ENCODE results near the gene SLC6A18. TPM values are rescaled to one million over a fixed set of nuclear protein-coding genes. Genes with fewer than 3 reads are reported as not detected.
"Not testable (repeated sequence)": the region's sequence is repeated elsewhere in the genome, so short reads cannot be mapped to it uniquely, and the experiment has no call there.

SLC6A18 gene
- total RNA-seq, 2 donors from 2014 or later = 0.27 TPM; not detected in 1

- Histone ChIP-seq H3K36me3 (no peaks in the 10 kb centered on the region), H3K27ac (no peak overlapping the region), H3K27me3 (no peaks in the 10 kb centered on the region), H3K4me1 (no peaks in the 10 kb centered on the region), H3K4me3 (no peak overlapping the region), H3K9me3 (no peaks in the 10 kb centered on the region), H3K9ac (ENCODE audit: low read depth in 2 of 2, low read length in 2 of 2) (no peak overlapping the region)
- intact Hi-C loops (cut with DNase I) = no loop called here
- no peak for DNase-seq
- TF ChIP-seq CTCF (IDR thresholded peaks at IDR 0.05) = no peak
These were observed 37.2 kb downstream of the SLC6A18 start for GRCh38 chr5:1262381-1262780.

GRCh38 chr5:1264211-1264610 is 39.0 kb downstream of the SLC6A18 start:
- Histone ChIP-seq H3K4me1 (no peaks in the 10 kb centered on the region), H3K9me3 (no peaks in the 10 kb centered on the region), H3K36me3 (no peaks in the 10 kb centered on the region), H3K27ac (no peak overlapping the region), H3K27me3 (no peaks in the 10 kb centered on the region), H3K4me3 (no peak overlapping the region), H3K9ac (ENCODE audit: low read depth in 2 of 2, low read length in 2 of 2) (no peak overlapping the region)
- TF ChIP-seq CTCF (IDR thresholded peaks at IDR 0.05) = no peak
- DNase-seq = no peak
- intact Hi-C loops (cut with DNase I) = no loop called here

GRCh38 chr5:1265026-1265425 is 39.8 kb downstream of the SLC6A18 start:
- intact Hi-C loops (cut with DNase I) = no loop called here
- H3K36me3 ChIP-seq = no peaks in the 10 kb centered on the region
- no peak overlapping the region for H3K9ac ChIP-seq (ENCODE audit: low read depth in 2 of 2, low read length in 2 of 2)
- no peak for TF ChIP-seq CTCF (IDR thresholded peaks at IDR 0.05)
- no peak for DNase-seq
- no peak overlapping the region for H3K27ac ChIP-seq
- no peaks in the 10 kb centered on the region for H3K4me1 ChIP-seq
- no peaks in the 10 kb centered on the region for H3K9me3 ChIP-seq
- no peaks in the 10 kb centered on the region for H3K27me3 ChIP-seq
- no peak overlapping the region for H3K4me3 ChIP-seq

DNA sequence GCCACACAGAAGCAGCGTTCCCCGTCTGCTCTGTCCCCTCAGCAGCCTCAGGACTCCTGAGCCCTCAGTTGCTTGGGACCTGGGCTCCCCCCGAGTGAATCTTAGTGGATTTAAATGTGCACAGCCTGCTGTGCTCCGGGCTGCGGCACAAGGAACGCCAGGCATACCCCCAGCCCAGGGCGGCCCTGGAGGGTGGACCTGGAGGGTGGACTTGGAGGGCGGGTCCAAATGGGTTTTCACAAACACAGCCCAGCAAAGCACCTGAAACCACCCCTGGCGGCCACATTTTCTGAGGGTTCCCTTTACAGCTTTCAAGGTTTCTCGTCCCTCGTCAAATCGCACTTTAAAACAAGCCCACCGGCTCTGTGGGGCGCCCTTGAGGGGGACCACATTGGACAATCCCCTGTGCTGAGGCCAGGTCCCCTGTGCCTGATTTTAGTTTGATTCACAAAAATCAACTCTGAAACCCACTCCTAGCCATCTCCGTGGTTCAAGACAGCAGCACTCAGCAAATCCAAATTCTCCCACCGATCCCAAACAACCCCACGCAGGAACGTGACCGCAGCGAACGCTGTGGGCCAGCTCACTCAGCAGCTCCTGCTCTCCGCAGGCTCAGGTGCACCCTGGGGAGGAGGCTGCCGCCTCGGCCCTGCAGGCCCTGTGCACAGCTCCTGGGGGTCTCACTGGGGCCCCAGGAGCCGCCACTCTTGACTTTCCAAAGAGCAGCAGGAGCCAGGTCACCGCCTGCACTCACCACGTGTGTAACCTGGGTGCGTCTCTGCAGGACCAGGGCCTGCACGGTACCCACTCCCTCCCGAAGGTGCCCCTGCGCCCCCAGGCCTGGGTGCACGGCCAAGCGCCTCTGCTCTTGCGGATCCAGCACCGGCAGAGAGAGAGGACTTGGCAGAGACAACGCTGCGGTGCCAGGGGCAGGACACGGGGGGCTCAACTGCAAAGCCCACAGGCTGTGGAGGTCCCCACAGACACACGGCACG is 40.6 kb downstream of the SLC6A18 start:
- H3K9me3 ChIP-seq = no peaks in the 10 kb centered on the region
- no peaks in the 10 kb centered on the region for H3K27me3 ChIP-seq
- no peak overlapping the region for H3K27ac ChIP-seq
- no peak for DNase-seq
- intact Hi-C loops (cut with DNase I) = no loop called here
- H3K36me3 ChIP-seq = no peaks in the 10 kb centered on the region
- H3K4me1 ChIP-seq = no peaks in the 10 kb centered on the region
- TF ChIP-seq CTCF (IDR thresholded peaks at IDR 0.05) = no peak
- no peak overlapping the region for H3K9ac ChIP-seq (ENCODE audit: low read depth in 2 of 2, low read length in 2 of 2)
- H3K4me3 ChIP-seq = no peak overlapping the region

- DNase-seq = no peak
- H3K27ac ChIP-seq = no peak overlapping the region
These were observed 41.6 kb downstream of the SLC6A18 start for GRCh38 chr5:1266791-1267190.

GRCh38 chr5:1267464-1267863 is 42.3 kb downstream of the SLC6A18 start:
- H3K36me3 ChIP-seq; DNase-seq; H3K4me3 ChIP-seq; H3K9ac ChIP-seq (ENCODE audit: low read depth in 2 of 2, low read length in 2 of 2); intact Hi-C loops (cut with DNase I); H3K27ac ChIP-seq; H3K4me1 ChIP-seq; H3K27me3 ChIP-seq; H3K9me3 ChIP-seq: not testable (repeated sequence)

More at GRCh38 chr5:1266791-1267190, 41.6 kb downstream of the SLC6A18 start:
- intact Hi-C loops (cut with DNase I) = no loop called here
- Histone ChIP-seq H3K4me1 (no peaks in the 10 kb centered on the region), H3K9ac (ENCODE audit: low read depth in 2 of 2, low read length in 2 of 2) (no peak overlapping the region), H3K36me3 (no peaks in the 10 kb centered on the region), H3K4me3 (no peak overlapping the region), H3K27me3 (no peaks in the 10 kb centered on the region), H3K9me3 (no peaks in the 10 kb centered on the region)
- no peak for TF ChIP-seq CTCF (IDR thresholded peaks at IDR 0.05)

Data from colonic mucosa (tissue), 4 donors.